ENCODE measurements around the gene SORBS2.

Gene SORBS2

GRCh38 chr4:185847352-185848097, 35.5 kb upstream of the SORBS2 start:
- in situ Hi-C loops (cut with HindIII; ENCODE audit: low sequenced_read_pairs) = no loop called here
- H3K4me3 ChIP-seq (ENCODE audit: low read depth, low read length) = no peak overlapping the region
- no peak for DNase-seq (ENCODE audit: low read depth)
- TF ChIP-seq, protein P1, sequence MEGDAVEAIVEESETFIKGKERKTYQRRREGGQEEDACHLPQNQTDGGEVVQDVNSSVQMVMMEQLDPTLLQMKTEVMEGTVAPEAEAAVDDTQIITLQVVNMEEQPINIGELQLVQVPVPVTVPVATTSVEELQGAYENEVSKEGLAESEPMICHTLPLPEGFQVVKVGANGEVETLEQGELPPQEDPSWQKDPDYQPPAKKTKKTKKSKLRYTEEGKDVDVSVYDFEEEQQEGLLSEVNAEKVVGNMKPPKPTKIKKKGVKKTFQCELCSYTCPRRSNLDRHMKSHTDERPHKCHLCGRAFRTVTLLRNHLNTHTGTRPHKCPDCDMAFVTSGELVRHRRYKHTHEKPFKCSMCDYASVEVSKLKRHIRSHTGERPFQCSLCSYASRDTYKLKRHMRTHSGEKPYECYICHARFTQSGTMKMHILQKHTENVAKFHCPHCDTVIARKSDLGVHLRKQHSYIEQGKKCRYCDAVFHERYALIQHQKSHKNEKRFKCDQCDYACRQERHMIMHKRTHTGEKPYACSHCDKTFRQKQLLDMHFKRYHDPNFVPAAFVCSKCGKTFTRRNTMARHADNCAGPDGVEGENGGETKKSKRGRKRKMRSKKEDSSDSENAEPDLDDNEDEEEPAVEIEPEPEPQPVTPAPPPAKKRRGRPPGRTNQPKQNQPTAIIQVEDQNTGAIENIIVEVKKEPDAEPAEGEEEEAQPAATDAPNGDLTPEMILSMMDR (IDR thresholded peaks at IDR 0.05; ENCODE audit: low read depth, low read length, missing control alignments) = no peak

- DNase-seq (ENCODE audit: low read depth) = no peak
- TF ChIP-seq, protein P1 (IDR thresholded peaks at IDR 0.05; ENCODE audit: low read depth, low read length, missing control alignments) = no peak
- H3K4me3 ChIP-seq (ENCODE audit: low read depth, low read length) = no peak overlapping the region
- in situ Hi-C loops (cut with HindIII; ENCODE audit: low sequenced_read_pairs) = no loop called here
Observed at GRCh38 chr4:185846505-185847150, 34.6 kb upstream of the SORBS2 start.

DNA sequence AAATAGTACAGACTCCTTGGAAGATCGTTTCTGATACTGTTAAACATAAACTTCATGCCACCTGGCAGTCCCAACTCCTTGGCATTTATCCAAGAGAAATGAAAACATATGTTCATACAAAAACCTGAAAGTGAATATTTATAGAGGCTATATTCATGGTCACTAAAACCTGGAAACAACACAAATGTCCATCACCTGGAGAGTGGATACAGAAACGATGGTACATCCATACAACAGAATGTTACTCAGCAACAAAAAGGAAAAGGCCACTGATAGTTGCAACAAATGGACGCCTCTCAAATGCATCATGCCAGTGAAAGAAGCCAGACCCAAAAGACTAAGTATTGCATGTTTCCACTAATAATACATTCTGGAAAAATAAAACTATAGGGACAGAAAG, 34.0 kb upstream of the SORBS2 start:
- no peak for DNase-seq (ENCODE audit: low read depth)
- TF ChIP-seq, protein P1 (IDR thresholded peaks at IDR 0.05; ENCODE audit: low read depth, low read length, missing control alignments) = no peak
- in situ Hi-C loops (cut with HindIII; ENCODE audit: low sequenced_read_pairs) = no loop called here
- H3K4me3 ChIP-seq (ENCODE audit: low read depth, low read length) = no peak overlapping the region

GRCh38 chr4:185841451-185841850, 29.5 kb upstream of the SORBS2 start:
- no peak overlapping the region for H3K4me3 ChIP-seq (ENCODE audit: low read depth, low read length)
- TF ChIP-seq, protein P1 (IDR thresholded peaks at IDR 0.05; ENCODE audit: low read depth, low read length, missing control alignments) = no peak
- no peak for DNase-seq (ENCODE audit: low read depth)
- in situ Hi-C loops (cut with HindIII; ENCODE audit: low sequenced_read_pairs) = loop anchor here (5.0 kb wide), 1 partner anchor 79 kb away; no protein-coding TSS in a partner anchor

- H3K4me3 ChIP-seq (ENCODE audit: low read depth, low read length) = no peak overlapping the region
- in situ Hi-C loops (cut with HindIII; ENCODE audit: low sequenced_read_pairs) = loop anchor here (5.0 kb wide), 1 partner anchor 79 kb away; no protein-coding TSS in a partner anchor
- TF ChIP-seq, protein P1 (IDR thresholded peaks at IDR 0.05; ENCODE audit: low read depth, low read length, missing control alignments) = no peak
- DNase-seq (ENCODE audit: low read depth) = no peak
Observed at GRCh38 chr4:185840953-185841352, 29.0 kb upstream of the SORBS2 start.

DNA sequence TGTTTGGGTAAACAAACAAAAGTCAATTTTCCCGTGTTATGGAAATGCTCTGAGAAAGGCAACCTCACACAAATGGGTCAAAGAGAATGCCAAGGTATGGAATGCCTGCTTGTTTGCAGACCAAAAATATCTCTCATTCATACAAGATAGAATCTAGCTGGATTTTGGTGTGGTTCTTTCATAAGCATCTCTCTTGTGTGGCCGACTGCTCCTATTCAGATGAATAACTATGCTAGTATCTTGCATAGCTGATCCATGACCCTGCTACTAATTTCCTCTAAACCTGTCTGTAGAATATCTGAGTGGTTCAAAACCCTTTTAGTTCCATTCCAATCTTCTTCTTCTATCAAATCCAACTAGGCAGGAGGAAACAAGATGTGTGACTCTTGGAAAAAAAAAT, 28.2 kb upstream of the SORBS2 start:
- no peak for DNase-seq (ENCODE audit: low read depth)
- in situ Hi-C loops (cut with HindIII; ENCODE audit: low sequenced_read_pairs) = loop anchor here (5.0 kb wide), 1 partner anchor 78 kb away; no protein-coding TSS in a partner anchor
- TF ChIP-seq, protein P1 (IDR thresholded peaks at IDR 0.05; ENCODE audit: low read depth, low read length, missing control alignments) = no peak
- H3K4me3 ChIP-seq (ENCODE audit: low read depth, low read length) = no peak overlapping the region

Measured in astrocyte of the cerebellum (primary cell).